ENCODE measurements around the gene PGAP1.

Gene PGAP1

DNA sequence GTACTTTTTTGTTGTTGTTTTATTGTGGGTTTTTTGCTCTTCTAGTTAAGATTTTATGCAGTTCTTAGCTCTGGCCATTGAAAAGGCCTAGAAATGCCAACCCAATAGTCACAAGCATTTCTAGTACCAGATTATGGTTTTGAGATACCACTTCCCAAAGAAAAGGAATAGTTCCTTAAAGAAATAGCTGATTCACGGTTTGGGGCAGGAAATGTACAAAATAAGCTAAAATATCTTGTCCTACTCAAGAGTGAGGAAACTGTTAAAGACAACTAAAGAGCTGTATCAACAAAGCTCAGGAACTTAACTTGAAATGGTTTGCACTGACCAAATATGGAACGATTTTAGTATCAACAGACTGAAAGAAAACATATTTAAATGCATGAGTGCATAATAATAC lies 35.4 kb downstream of the PGAP1 start:
- WGBS, 2 experiments (ENCODE audit: insufficient coverage in 2 of 2) = 83% methylated on average over 2 of the region's 2 CpGs; no CpG with 5 or more reads in 1 of the 2 experiments
- no peaks in the 10 kb centered on the region for H3K9me3 ChIP-seq (ENCODE audit: control insufficient read depth, low read length)
- peaks cover 27% of the 10 kb centered on the region for H3K36me3 ChIP-seq (ENCODE audit: control insufficient read depth, insufficient read depth, low read length)

DNA sequence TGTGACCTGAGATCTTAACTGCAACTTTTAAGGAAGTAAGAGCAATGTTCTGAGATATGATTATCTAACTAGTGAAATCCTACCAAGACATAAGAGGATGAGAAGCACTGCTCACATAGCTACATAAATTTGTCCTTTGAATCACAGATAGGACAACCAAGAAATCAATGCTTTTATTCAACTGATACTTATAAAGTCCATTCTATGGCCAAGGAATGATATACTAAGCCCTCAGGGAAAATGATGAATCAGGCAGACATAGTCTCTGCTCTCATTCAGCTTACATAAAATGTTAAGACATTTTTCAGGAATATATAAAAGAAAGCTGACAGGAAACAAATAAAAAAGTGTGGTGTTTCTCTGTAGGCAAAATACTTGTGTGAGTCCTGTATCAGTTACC lies 39.1 kb downstream of the PGAP1 start:
- no peaks in the 10 kb centered on the region for H3K9me3 ChIP-seq (ENCODE audit: control insufficient read depth, low read length)
- no peak overlapping the region for H3K27ac ChIP-seq (ENCODE audit: low read depth, low read length, severe bottlenecking)
- no peak overlapping the region for H3K4me3 ChIP-seq (ENCODE audit: extremely low read depth, insufficient read depth, low read length, poor library complexity, severe bottlenecking)
- peaks cover 30% of the 10 kb centered on the region for H3K36me3 ChIP-seq (ENCODE audit: control insufficient read depth, insufficient read depth, low read length)
- H3K4me1 ChIP-seq (ENCODE audit: control insufficient read depth, insufficient read depth, low read length, poor library complexity, severe bottlenecking) = no peaks in the 10 kb centered on the region

More for the DNA sequence above, 35.4 kb downstream of the PGAP1 start:
- Histone ChIP-seq H3K4me1 (ENCODE audit: control insufficient read depth, insufficient read depth, low read length, poor library complexity, severe bottlenecking) (no peaks in the 10 kb centered on the region), H3K27ac (ENCODE audit: low read depth, low read length, severe bottlenecking) (no peak overlapping the region), H3K4me3 (ENCODE audit: extremely low read depth, insufficient read depth, low read length, poor library complexity, severe bottlenecking) (no peak overlapping the region)

DNA sequence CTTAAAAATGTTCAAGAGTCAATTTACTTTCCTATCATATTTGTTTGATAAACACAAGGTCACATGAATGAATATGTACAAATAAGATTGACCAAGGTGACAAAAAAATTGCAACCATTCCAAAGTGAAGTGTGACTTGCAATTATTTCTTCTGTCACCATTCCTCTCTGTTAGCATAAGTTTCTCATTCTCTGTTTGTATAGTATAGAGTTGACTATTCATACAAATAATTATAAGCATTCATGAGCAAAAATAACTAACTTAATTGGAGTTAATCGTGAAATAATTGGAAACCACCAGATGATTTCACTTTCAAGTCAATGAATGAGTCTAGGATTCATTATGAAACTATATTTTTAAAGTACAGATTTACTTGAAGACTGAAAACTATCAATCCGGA lies 42.1 kb downstream of the PGAP1 start:
- Histone ChIP-seq H3K36me3 (ENCODE audit: control insufficient read depth, insufficient read depth, low read length) (peaks cover 50% of the 10 kb centered on the region), H3K4me3 (ENCODE audit: extremely low read depth, insufficient read depth, low read length, poor library complexity, severe bottlenecking) (no peak overlapping the region), H3K4me1 (ENCODE audit: control insufficient read depth, insufficient read depth, low read length, poor library complexity, severe bottlenecking) (no peaks in the 10 kb centered on the region), H3K9me3 (ENCODE audit: control insufficient read depth, low read length) (no peaks in the 10 kb centered on the region), H3K27ac (ENCODE audit: low read depth, low read length, severe bottlenecking) (no peak overlapping the region)
- no CpG with 5 or more reads among the region's 2 CpGs for WGBS, 2 experiments (ENCODE audit: insufficient coverage in 2 of 2)

DNA sequence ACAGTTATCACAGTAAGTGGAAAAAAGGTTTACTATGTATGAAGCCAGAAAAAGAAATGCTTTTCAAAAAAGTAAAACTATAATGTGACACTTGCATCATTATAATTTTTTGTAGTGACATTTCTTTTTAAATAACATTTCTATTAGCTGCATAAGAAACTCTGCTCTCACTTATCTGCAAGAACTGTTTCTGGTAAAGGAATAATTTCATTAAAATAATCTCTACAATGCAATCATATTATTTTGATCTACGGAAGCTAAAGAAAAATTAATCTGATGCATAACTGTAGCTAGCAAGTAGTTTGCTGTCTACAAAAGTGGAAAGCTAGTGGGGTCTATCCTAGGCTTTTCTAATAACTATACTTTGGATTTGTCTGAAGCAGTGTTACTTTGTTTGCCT lies 50.1 kb downstream of the PGAP1 start:
- Histone ChIP-seq H3K9me3 (ENCODE audit: control insufficient read depth, low read length) (no peaks in the 10 kb centered on the region), H3K4me1 (ENCODE audit: control insufficient read depth, insufficient read depth, low read length, poor library complexity, severe bottlenecking) (no peaks in the 10 kb centered on the region), H3K4me3 (ENCODE audit: extremely low read depth, insufficient read depth, low read length, poor library complexity, severe bottlenecking) (no peak overlapping the region), H3K27ac (ENCODE audit: low read depth, low read length, severe bottlenecking) (no peak overlapping the region), H3K36me3 (ENCODE audit: control insufficient read depth, insufficient read depth, low read length) (peaks cover 31% of the 10 kb centered on the region)
- no CpG with 5 or more reads among the region's 1 CpG for WGBS, 2 experiments (ENCODE audit: insufficient coverage in 2 of 2)

DNA sequence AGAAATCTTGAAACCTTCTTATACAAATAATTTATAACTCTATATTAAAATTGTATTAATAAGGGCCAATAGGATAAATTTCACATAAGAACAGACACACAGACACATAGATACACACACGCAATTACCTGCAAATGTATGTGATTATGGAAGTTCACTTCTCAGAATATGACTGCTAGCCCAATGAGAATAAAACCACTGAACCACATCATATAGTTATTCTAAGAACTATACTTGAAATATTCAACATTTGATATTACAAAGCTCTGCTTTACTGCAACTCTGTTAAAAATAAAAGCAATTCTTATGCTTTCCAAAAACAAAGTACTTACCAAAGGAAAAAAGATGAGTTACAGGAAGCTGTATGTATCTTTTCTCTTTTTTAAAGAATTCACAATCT lies 51.1 kb downstream of the PGAP1 start:
- no CpG with 5 or more reads among the region's 1 CpG for WGBS, 2 experiments (ENCODE audit: insufficient coverage in 2 of 2)

DNA sequence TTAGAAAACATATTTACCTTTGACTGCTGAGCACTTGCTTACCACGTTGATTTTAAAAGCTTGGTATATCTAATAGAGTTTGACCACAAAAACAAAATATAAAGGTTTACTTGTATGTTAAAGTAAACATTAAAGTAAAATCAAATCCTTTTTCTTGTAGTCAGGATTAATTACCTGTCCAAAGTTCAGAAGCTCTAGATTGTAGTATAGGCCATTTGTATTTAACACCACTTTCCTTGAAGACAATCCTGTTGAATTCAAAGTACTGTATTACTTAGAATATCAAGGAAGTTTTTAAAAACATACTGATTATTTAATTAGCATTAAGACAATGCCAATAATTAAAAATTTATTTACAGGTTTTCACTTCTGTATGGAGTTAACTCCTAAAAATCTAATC lies 53.0 kb downstream of the PGAP1 start:
- no peaks in the 10 kb centered on the region for H3K4me1 ChIP-seq (ENCODE audit: control insufficient read depth, insufficient read depth, low read length, poor library complexity, severe bottlenecking)
- H3K4me3 ChIP-seq (ENCODE audit: extremely low read depth, insufficient read depth, low read length, poor library complexity, severe bottlenecking) = no peak overlapping the region
- no peaks in the 10 kb centered on the region for H3K9me3 ChIP-seq (ENCODE audit: control insufficient read depth, low read length)
- peaks cover 18% of the 10 kb centered on the region for H3K36me3 ChIP-seq (ENCODE audit: control insufficient read depth, insufficient read depth, low read length)
- no CpG with 5 or more reads among the region's 1 CpG for WGBS, 2 experiments (ENCODE audit: insufficient coverage in 2 of 2)
- H3K27ac ChIP-seq (ENCODE audit: low read depth, low read length, severe bottlenecking) = no peak overlapping the region

More for the DNA sequence above, 51.1 kb downstream of the PGAP1 start:
- Histone ChIP-seq H3K9me3 (ENCODE audit: control insufficient read depth, low read length) (no peaks in the 10 kb centered on the region), H3K4me3 (ENCODE audit: extremely low read depth, insufficient read depth, low read length, poor library complexity, severe bottlenecking) (no peak overlapping the region), H3K4me1 (ENCODE audit: control insufficient read depth, insufficient read depth, low read length, poor library complexity, severe bottlenecking) (no peaks in the 10 kb centered on the region), H3K27ac (ENCODE audit: low read depth, low read length, severe bottlenecking) (no peak overlapping the region), H3K36me3 (ENCODE audit: control insufficient read depth, insufficient read depth, low read length) (peaks cover 26% of the 10 kb centered on the region)

DNA sequence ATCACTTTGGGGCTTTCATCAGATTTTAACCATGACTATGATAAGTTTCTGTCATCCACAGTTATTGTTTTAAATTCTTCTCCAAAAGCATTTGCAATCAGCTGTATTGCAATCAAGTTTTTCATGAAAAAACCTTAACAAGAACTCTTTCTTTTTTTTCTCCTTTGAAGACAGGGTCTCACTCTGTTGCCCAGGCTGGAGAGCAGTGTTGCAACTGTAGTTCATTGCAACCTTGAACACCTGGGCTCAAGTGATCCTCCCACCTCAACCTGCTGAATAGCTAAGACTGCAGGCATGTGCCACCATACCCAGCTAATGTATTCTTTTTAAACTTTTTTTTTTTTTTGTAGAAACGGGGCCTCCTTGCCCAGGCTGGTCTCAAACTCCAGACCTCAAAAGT lies 71.9 kb downstream of the PGAP1 start:
- 83% methylated on average over 1 of the region's 1 CpG; no CpG with 5 or more reads in 1 of the 2 experiments for WGBS, 2 experiments (ENCODE audit: insufficient coverage in 2 of 2)
- Histone ChIP-seq H3K9me3 (ENCODE audit: control insufficient read depth, low read length) (no peaks in the 10 kb centered on the region), H3K4me3 (ENCODE audit: extremely low read depth, insufficient read depth, low read length, poor library complexity, severe bottlenecking) (no peak overlapping the region), H3K4me1 (ENCODE audit: control insufficient read depth, insufficient read depth, low read length, poor library complexity, severe bottlenecking) (no peaks in the 10 kb centered on the region), H3K36me3 (ENCODE audit: control insufficient read depth, insufficient read depth, low read length) (peaks cover 8% of the 10 kb centered on the region), H3K27ac (ENCODE audit: low read depth, low read length, severe bottlenecking) (no peak overlapping the region)

DNA sequence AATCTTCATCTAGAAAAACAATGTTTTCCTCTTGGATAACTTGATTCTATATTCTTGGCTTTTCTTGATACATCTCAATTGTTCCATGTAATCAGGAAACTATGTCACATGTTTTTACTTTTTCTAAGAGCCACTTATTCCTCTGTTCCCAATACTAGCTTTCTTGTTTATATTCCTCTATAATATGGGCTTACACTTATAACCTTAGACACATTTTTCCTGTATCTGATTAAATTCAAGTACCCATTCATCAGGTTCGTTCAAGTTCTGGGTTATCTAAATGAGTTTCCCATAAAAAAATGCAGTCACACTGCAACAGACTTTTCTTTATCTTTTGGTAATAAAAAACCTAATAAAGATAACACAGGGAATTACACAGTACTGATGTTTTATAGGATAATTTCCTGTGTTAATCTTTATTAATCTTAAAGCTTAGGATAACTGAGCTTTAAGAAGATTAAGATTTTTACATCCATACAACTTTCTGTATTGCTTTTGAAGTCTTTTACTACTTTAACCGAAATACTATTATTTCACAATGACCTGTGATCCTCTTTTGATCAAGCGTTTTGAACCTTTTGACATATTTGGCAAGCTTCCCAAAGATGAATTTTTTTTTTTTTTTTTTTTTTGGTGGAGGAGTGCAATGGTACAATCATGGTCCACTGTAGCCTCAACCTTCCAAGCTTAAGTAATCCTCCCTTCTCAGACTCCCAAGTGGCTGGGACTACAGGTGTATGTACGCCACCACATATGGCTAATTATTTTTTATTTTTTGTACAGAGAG lies 73.0 kb downstream of the PGAP1 start:
- no peak overlapping the region for H3K4me3 ChIP-seq (ENCODE audit: extremely low read depth, insufficient read depth, low read length, poor library complexity, severe bottlenecking)
- H3K36me3 ChIP-seq (ENCODE audit: control insufficient read depth, insufficient read depth, low read length) = peaks cover 8% of the 10 kb centered on the region
- no peaks in the 10 kb centered on the region for H3K9me3 ChIP-seq (ENCODE audit: control insufficient read depth, low read length)
- no peaks in the 10 kb centered on the region for H3K4me1 ChIP-seq (ENCODE audit: control insufficient read depth, insufficient read depth, low read length, poor library complexity, severe bottlenecking)
- WGBS, 2 experiments (ENCODE audit: insufficient coverage in 2 of 2) = 89% methylated on average over 3 of the region's 4 CpGs; no CpG with 5 or more reads in 1 of the 2 experiments
- H3K27ac ChIP-seq (ENCODE audit: low read depth, low read length, severe bottlenecking) = no peak overlapping the region

DNA sequence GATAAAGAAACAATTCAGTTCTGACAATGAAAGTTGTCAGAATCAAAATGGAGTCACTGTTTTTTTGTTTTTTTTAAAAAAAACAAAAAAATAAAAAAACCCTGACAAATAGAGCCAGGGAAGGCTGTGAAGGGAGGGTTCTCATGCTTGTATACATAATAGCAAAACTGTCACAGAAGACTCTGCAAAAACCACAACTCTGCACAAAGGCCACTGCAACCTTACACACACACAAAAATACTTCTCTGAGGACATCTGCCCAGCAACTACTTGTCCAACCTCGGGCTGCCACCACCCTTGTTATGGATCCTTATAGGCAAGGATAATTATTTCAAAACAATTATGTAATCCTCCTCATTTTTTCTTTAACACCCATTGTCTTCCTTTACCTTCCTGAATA lies 75.4 kb downstream of the PGAP1 start:
- Histone ChIP-seq H3K27ac (ENCODE audit: low read depth, low read length, severe bottlenecking) (no peak overlapping the region), H3K4me1 (ENCODE audit: control insufficient read depth, insufficient read depth, low read length, poor library complexity, severe bottlenecking) (no peaks in the 10 kb centered on the region), H3K4me3 (ENCODE audit: extremely low read depth, insufficient read depth, low read length, poor library complexity, severe bottlenecking) (no peak overlapping the region), H3K36me3 (ENCODE audit: control insufficient read depth, insufficient read depth, low read length) (peaks cover 12% of the 10 kb centered on the region), H3K9me3 (ENCODE audit: control insufficient read depth, low read length) (no peaks in the 10 kb centered on the region)
- 100% methylated on average over 1 of the region's 1 CpG; no CpG with 5 or more reads in 1 of the 2 experiments for WGBS, 2 experiments (ENCODE audit: insufficient coverage in 2 of 2)

DNA sequence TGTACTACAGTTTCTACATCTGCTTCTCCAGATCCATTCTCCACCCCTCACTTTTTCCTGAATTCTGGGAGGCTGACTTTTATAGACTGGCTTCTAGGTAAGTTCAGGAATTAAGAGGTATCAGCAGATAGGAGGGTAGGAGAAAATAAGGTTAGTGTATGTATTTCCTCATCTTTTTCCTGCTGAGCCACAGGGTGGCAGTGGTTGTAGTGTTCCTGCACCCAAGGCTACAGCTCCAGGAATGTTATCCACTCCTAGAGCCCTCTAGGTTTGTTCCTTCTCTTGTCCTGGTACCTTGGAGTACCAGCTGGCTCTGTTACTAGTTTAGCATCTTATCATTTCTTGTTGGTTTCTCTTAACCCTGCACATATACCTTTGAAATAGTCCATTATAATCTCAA lies 76.6 kb downstream of the PGAP1 start:
- peaks cover 11% of the 10 kb centered on the region for H3K36me3 ChIP-seq (ENCODE audit: control insufficient read depth, insufficient read depth, low read length)

DNA sequence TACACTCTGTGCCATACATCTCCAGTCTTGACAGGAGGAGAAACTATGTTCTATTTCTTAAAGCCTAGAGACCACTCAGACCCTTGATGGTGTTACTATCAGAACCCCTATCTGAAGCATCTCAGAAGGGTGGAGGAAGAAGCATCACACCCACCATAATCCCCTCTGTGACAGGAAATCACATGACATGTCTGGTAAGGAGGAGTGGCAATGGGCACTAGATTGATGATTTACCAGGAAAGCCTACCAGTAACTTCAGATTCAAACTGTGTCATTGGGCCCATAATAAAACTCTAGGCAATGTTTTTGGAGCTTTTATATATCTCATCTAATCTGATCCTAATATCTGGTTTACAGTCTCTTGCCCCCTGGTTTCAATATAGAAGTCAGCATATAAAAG lies 80.2 kb downstream of the PGAP1 start:
- Histone ChIP-seq H3K36me3 (ENCODE audit: control insufficient read depth, insufficient read depth, low read length) (peaks cover 22% of the 10 kb centered on the region), H3K4me3 (ENCODE audit: extremely low read depth, insufficient read depth, low read length, poor library complexity, severe bottlenecking) (no peak overlapping the region), H3K9me3 (ENCODE audit: control insufficient read depth, low read length) (no peaks in the 10 kb centered on the region), H3K4me1 (ENCODE audit: control insufficient read depth, insufficient read depth, low read length, poor library complexity, severe bottlenecking) (no peaks in the 10 kb centered on the region), H3K27ac (ENCODE audit: low read depth, low read length, severe bottlenecking) (no peak overlapping the region)

More for the DNA sequence above, 76.6 kb downstream of the PGAP1 start:
- Histone ChIP-seq H3K4me3 (ENCODE audit: extremely low read depth, insufficient read depth, low read length, poor library complexity, severe bottlenecking) (no peak overlapping the region), H3K4me1 (ENCODE audit: control insufficient read depth, insufficient read depth, low read length, poor library complexity, severe bottlenecking) (no peaks in the 10 kb centered on the region), H3K27ac (ENCODE audit: low read depth, low read length, severe bottlenecking) (no peak overlapping the region), H3K9me3 (ENCODE audit: control insufficient read depth, low read length) (no peaks in the 10 kb centered on the region)

Data from mesodermal cell (in vitro differentiated cells).